NCI-H510A treated with DMSO at 0.1 percent for 48 hours (cell line): ENCODE results near the gene MRPL36.

Experiments used
- DNase-seq: peaks from one replicate; lab custom pipeline; 2025; lab: John Stamatoyannopoulos, UW

Gene MRPL36

GRCh38 chr5:1781726-1782384, 17.8 kb downstream of the MRPL36 start:
- DNase-seq, result no peak

- no peak for DNase-seq
Observed at GRCh38 chr5:1781107-1781506, 18.5 kb downstream of the MRPL36 start.

GRCh38 chr5:1780614-1780930, 19.1 kb downstream of the MRPL36 start:
- no peak for DNase-seq

- DNase-seq, result no peak
Observed at GRCh38 chr5:1779782-1780613, 19.6 kb downstream of the MRPL36 start.

- DNase-seq, result no peak
Observed at GRCh38 chr5:1779021-1779680, 20.5 kb downstream of the MRPL36 start.

GRCh38 chr5:1778138-1779020, 21.3 kb downstream of the MRPL36 start:
- DNase-seq, result no peak

GRCh38 chr5:1777281-1778137, 22.1 kb downstream of the MRPL36 start:
- no peak for DNase-seq

GRCh38 chr5:1776831-1777230, 22.8 kb downstream of the MRPL36 start:
- DNase-seq, result no peak

- DNase-seq, result no peak
Observed at GRCh38 chr5:1772634-1773033, 27.0 kb downstream of the MRPL36 start.

- DNase-seq, result no peak
Observed at GRCh38 chr5:1771149-1772065, 28.2 kb downstream of the MRPL36 start.

- no peak for DNase-seq
Observed at GRCh38 chr5:1770443-1770802, 29.2 kb downstream of the MRPL36 start.

GRCh38 chr5:1769752-1770442, 29.7 kb downstream of the MRPL36 start:
- no peak for DNase-seq

- DNase-seq, result no peak
Observed at GRCh38 chr5:1769017-1769640, 30.5 kb downstream of the MRPL36 start.

- no peak for DNase-seq
Observed at GRCh38 chr5:1768283-1769000, 31.2 kb downstream of the MRPL36 start.

- no peak for DNase-seq
Observed at GRCh38 chr5:1767524-1768282, 31.9 kb downstream of the MRPL36 start.

- no peak for DNase-seq
Observed at GRCh38 chr5:1765880-1766235, 33.8 kb downstream of the MRPL36 start.

GRCh38 chr5:1765141-1765879, 34.3 kb downstream of the MRPL36 start:
- DNase-seq, result no peak
